CD4-positive, alpha-beta T cell treated with Interleukin-17A for 1 hour (primary cell): ENCODE results near the gene NDEL1.

Source experiments
- DNase-seq: peaks from one replicate; pipeline ENCODE4 v3.0.0-alpha.2; 2020

NDEL1 gene

DNA sequence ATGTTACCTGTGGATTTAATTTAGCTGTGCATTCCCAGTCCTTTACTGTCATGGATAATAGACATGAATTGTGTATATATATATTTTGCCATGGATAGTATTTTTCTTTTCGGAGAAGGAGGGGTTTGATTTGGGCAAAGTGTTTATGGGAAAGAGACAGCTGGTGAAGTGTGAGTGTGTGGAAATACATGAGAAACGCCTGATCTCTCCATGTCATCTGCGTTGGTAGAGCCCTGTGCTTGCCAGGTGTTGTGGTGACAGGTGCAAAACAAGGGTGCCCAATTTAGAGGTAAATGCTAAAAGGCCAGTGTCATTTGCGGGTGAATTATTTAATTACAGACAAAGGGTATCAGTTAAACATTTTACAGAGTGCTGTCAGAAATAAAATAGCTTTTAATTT, 23.4 kb downstream of the NDEL1 start:
- DNase-seq: no peak

DNA sequence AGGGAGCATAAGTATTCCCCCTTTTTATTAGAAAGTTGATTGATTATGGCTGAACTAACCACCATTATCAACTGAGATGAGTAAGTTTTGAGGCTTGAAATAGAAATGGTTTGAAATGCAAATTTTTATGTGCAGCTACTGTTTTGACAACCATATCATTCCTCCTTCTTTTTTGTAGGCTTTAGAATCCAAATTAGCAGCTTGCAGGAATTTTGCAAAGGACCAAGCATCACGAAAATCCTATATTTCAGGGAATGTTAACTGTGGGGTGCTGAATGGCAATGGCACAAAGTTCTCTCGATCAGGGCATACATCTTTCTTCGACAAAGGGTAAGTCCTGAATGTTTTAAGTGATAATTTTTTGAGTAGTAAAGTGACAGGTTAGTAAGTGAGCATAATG, 24.1 kb downstream of the NDEL1 start:
- DNase-seq: no peak

DNA sequence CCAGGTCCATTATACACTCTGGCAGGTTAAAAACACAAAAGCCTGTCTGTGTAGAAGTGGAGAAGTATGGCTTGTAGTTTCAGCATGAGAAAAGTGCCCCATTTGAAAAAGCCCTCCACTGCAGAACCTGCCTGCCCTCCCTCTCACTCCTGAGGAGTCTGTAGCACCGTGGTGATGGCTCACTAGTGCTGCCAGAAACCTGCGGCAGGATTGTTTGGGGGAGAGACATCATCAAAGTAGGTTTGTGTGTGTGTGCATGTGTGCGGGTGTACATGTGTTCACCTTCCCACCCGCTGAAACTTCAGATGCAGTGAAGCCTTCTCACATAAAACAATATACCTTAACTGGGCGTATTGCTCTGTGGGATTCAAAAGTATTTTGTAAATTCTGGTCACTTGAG, 26.9 kb downstream of the NDEL1 start:
- no peak for DNase-seq

DNA sequence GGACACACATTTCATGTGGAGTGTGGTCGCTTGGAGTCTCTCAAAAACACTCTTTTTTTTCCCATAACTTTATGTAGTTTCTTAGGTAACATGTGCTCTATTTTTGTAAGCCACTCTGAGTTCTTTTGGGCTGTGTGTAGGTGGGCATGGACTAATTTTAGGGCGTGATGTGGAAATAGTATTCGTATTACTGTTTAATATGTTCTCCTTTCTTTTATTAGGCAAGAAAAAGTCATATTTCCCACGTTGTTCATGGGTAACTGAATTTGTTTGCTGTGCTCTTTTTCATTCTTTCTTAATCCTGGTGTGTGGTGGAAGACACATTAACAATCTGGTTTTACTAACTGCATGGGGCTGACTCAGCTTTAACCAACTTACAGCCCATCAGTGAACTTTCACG, 27.4 kb downstream of the NDEL1 start:
- DNase-seq: no peak

DNA sequence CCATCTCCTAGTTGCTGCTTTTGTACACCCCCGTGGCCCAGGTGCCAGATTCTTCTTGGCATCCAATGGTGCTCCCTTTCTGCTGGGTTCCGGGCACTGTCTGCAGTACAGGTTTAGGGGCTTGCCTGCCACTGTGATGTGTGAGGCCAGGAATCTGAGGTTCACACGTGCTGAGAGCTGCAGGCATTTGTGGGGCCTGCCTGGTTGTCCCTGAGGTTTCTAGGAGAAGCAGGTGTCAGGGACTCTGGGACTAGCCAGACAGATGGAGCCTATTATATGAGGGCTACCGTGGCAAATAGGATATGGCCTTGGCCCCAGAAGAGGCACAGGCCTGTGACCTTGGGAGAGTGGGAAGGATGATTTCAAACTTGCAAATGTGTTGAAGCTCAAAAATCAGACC, 29.3 kb downstream of the NDEL1 start:
- no peak for DNase-seq

DNA sequence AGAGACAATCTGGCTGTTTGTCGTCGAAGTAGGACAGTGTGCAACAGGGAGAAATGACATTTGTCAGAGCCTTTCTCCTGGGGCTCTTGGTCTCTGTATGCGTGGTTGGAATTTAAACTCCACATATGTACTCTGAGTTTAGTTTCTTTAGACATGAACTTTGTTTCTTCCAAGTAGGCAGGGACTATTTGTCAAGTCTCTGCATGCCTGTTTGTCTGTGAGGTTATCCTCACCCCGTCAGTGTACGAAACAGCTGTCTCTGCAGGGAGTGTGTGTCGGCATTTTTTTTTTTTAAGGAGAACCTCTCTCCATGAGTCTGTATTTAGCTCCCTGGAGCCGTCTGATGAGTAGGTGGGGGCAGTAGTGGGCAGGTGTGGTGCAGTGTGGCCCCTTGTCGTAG, 29.7 kb downstream of the NDEL1 start:
- DNase-seq: no peak

DNA sequence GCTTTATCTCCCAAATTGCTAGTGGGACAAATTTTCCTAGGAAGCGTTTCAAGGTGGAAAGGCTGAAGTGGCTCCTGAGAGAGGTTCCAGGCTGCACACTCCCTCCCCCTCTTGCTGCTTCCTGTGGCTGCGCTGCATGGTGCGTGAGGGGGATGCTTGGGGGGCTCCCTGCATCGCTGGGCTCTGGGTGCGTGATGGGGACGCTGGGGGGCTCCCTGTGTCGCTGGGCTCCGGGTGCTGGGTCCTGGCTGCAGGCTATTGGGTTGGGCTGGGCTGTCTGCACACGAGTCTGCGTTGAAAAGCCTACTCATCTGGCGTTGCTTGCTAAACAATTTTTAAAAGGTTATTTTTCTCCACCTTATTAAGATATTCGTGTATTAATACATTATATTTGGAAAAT, 30.1 kb downstream of the NDEL1 start:
- DNase-seq: no peak

DNA sequence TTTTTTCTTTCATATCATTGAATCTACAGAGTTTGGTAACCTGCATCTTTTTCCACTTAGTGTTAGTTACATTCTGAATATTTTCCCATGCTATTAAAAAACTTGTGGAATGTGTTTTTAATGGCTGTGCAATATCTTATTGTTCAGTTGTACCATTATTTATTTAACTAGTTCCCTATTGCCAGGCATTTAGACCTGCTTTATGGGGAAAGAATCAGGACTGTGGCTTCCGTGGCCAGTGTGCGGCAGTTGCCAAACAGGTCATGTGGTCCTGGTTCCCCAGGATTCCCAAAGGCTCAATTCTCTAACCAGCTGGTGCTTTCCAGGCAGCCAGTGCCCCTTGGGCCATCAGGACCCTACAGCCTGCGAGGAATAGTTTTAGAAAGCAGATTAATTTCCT, 30.8 kb downstream of the NDEL1 start:
- no peak for DNase-seq

DNA sequence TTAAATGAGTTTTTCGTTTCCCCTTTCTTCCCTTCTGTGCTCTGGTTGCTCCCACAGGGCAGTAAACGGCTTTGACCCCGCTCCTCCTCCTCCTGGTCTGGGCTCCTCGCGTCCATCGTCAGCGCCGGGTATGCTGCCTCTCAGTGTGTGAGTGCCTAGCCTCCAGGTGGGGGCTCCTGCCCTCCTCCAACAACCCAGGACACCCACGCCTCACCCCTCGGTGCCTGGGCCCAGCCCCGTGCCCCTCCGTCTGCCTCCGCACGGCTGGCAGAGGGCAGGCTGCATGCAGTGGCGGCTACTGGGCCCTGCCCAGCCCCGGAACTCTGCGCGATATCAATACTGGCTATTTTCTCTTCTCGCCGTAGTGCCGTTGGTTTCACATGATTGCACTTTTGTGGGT, 31.2 kb downstream of the NDEL1 start:
- no peak for DNase-seq

DNA sequence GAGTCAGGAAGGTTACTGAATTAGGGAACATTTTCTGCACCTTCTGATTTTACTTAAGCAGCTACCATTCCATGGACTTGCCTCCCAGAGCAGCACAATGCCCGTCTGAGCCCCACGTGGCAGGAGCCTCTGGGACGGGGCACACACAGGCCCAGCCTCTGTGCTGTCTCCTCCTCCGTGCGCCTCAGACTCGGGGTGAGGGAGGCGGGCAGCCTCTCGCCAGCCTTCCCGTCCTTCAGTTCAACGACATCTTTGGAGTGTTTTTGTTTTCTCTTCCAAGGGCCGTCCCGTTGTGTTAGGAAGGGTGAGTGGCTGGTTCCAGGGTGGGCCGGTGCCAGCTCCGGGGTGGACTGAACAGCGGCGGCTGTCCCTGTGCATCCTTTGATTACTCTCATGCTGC, 31.8 kb downstream of the NDEL1 start:
- no peak for DNase-seq

DNA sequence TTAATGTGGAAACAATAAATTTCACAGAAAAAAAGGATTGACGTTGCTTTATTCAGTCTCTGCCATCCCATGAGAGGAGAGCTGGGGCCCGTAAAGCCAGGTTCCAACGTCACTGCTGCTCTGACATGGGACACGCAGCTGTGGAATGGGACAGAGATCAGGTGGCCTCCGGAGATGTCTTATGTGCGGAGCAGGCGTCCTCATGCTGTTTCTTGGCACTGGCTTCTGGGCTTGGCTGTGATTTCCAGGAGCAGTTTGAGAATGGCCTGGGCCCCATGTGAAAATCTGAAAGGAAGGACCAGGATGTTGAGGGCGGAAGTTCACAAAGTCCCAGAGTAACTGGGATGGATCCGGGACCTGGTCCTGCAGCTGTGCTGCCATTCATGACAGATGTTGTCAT, 32.4 kb downstream of the NDEL1 start:
- no peak for DNase-seq

DNA sequence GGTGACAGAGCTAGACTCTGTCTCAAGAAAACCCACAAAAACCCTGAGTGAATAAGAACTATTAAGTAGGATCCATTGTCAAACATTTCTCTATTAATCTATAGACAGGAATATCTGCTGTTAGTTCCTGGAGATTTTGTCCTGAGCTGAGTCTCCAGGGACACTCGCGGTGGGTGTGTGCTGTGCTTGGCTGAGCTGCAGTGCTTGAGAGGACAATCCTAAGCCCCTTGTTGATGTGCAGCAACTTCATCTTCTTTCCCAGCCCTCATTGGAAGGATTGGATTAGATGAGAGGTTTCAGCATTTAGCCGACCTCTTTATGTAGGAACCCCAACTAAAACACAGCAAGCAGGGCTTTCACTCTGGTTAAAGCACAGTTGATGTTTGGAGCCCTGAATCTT, 33.3 kb downstream of the NDEL1 start:
- DNase-seq: no peak

DNA sequence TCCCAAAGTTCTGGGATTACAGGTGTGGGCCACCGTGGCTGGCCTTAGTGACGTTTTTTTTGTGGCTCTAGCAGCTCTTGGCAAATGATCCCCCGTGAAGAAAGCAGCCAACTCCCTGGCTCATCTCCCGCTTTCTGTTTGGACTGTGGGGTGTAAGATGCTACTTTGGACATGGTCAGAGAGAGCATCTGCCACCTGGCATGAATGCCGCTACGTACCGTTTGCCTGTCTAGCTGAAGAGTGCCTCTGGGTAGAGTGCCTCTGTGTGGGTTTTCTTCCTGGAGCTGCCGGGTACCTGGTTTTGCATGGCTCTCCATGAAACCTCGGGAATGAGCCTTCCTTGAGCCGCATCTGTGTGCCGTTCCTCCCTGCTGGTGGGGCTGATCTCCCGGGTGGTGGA, 34.3 kb downstream of the NDEL1 start:
- DNase-seq: no peak

DNA sequence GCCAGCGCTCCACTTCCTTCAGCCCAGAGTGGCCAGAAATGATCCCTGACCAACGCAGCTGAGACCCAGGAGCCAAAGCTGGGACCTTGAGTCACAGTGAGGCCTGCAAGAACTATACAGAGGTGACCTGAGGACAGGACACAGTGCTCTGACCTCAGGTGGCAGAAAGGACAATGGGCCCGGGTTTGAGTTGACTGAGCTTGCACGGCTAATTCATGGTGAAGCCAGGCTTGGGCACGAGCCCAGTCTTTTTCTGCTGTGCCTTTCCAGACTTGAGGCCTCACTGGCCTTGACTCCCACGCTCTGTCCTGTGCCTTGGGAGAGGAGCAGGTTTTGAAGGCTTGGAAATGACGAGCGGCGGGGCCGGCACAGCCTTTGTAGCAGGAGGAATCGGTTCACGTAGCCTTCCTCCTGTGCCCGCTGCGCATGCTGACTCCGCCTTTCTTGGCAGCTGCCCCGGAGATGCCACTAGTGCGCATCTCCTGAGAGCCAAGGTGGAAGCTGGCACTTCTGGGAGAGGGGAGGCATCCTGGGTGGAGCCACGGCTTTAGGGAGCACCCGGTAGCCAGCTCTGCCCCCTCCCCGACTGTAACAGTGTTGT, 34.9 kb downstream of the NDEL1 start:
- no peak for DNase-seq

DNA sequence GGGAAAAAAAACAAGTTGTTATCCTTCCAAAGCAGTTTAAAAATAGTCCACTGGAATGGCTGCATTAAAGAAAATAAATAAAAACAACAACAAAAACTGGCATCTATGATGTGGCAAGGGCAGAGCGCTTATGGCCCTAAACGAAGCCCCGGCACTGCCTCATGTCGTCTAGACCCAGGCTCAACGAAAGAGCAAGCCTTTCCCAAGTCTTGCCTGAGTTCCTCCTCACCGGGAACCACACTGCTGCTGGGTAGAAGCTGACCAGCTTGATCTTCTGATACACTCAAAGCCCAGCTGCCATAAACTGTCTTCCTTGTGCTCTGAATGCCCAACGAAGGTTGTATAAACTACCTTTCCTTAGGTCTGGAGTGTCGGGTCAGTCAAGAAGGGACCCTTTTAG, 37.0 kb downstream of the NDEL1 start:
- no peak for DNase-seq

DNA sequence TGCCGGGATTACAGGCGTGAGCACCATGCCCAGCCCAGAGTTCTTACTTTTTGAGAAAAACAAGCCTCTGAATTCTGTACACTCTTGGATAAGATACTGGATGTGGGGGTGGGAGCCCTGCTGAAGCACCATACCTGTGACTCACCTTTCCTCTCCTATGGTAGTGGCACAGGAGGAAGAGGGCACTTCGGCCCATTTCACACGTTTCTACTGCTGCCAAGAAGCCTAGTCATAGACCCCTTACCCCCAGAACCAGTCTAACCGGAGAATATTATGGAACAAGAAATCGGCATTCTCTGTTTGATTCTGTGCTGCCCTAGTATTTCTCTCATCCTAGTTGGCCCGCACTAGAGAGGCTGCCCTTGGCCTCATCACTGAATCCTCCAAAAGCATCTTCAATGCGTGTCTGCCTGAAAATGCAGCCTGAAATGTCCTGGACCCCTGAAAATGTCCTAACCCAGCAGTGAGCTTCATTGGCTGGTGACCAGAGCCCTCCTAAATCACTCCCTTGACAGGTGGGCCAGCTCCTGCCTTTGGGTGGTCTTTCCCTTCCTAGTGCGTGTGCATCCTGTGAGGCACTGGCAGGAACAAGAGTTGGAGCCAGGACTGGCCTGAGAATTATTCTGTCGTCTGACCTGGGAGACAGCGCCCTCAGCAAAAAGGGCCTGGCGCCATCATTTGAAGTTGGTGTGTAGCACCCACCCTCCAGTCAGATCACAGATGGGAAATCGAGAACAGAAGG, 37.9 kb downstream of the NDEL1 start:
- no peak for DNase-seq

DNA sequence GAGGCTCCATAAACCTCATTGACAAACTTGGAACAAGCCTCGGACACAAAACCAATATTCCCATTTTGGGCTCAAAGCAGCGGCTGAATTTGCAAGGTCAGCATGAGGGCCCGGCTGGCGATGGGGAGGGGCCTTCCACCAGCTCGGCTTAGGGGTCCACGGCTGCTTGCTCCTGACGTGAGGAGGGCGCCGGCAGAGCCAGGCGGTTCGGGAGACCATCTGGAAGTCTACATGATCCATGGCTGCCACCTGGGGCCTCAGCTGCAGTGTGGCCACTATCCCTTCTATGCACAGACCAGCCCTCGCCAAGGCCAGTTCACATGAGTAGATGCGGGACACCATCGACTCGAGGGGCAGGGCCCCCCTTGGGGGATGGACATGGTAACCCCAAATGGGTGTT, 39.1 kb downstream of the NDEL1 start:
- DNase-seq: no peak

DNA sequence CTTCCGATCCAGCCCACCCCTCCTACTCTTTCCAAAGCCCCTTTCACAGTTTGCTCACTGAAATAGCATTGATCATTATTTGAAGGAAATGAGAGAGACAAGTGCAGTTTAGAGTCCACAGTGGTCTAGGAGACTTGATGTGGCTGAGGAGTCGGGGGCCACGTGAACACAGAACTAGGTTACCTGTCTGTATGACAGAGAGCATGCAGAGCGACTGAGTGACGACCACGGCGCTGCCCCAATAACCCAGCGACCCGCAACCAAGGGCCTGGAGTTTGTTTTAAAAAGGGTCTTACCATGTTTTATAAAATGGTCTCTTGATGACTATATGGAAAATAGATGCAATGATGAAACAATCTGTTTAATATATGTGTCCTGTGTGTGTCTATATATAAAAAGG, 39.5 kb downstream of the NDEL1 start:
- DNase-seq: no peak

DNA sequence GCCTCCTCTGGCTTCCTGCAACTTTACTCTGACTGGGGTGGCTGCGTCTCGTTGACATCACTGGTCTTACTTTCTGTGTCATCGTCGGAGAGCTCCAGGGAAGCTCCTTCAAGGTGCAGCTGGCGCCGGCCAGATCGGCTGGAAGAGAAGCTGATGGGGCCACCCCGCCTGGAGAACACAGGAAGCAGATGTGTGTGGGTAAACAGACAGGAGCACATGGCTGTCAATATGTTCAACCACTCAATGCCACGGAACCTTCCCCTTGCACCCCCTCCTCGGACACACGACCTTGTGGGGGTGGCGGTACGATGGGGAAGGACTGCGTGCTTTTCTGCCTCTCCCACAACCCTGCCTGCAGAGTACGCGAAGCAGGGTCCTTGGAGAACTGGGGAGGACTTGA, 40.1 kb downstream of the NDEL1 start:
- no peak for DNase-seq

DNA sequence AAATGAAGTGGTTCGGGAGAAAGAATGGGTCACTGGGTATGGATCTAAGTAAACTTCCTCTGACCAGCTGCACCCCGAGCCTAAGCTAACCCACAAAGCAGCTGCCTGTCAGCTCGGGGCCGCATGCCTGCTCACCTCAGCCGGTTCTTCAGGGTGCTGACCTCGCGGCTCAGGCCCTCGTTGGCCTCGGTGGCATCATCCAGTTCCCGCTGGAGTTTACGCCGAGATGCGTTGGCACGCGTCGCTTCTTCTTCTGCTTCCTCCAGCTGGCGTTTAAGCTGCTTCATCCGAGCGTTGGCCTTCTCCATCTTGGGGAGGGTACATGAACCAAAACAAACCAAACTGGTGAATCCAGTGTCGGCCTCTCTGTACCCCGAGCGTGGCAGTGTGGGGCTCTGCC, 41.1 kb downstream of the NDEL1 start:
- no peak for DNase-seq

DNA sequence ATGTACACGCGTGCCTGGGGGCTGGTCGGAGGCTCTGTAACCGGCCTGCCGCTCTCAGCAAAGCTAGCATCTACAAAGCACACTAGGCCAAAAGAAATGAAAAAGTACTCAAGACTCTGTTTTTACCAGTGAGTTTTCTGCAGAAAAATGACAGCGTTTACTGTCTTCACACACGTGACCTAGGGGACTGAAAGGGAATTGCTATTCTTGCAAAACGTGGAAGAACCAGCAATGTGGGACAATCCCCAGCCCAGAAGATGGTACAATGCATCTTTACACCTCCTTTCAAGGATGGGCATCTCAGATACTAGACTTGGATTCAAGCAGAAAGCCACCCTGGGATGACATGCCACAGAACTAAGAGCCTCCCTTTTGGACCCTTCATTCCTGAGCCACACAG, 41.5 kb downstream of the NDEL1 start:
- no peak for DNase-seq

DNA sequence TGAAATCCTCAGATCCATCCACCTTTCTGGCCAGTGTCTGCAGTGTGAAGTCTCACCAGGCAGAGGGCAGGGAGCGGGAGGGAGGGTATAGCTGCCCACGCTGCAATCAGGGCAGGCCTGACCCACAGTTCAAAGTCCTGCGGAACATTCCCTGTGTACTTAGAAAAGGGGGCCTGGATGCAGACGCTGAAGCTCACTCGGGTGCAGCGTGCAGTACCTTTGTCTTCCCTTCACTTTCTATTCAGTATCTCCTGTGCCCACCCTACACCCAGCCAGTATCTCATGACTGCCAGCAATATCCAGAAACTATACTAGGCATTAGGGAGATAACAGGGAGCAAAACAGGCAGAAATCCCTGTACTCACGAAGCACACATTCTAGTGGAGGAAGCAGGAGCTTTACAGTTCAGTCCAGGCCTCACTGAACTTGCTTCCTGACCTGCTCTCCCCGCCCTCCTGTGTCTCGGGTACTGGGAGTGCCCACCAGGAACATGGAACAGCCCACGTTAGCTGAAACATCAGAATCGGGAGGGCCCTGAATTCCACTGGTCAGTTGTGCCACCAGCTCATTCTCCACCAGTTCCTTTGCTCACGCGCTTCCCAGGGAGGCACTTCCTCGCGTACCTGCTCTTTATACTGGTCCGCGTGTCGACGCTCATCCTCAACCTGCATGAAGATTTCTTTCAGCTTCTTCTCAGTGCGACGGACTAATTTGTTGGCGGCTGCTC, 42.2 kb downstream of the NDEL1 start:
- DNase-seq: no peak

DNA sequence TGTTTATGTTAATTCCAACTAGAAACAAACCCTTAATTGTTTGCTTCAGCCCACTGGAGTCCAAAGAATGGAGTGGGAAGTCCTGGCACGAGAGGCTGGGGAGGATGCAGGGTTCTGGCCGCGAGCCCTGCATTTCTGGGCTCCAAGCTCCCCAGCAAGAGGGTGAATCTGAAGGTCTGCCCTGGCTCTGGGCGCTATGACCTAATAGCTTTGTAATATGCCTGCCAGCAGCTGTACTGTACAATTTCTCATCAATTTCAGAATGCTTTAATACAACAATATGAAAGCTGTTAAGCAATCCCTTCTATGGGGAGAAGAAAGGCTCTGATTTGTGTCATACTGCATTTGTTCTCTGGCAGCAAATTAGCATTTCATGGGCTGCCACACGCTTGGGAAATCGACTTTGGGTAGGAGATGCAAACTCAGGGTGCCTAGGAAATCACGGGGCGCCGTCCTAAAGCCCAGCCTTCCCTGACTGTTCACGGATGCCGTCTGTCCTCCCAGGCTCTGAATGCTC, 43.8 kb downstream of the NDEL1 start:
- DNase-seq: no peak
